GM12878 (cell line): ENCODE data around the gene ARHGAP9. TPM values are rescaled to one million over a fixed set of nuclear protein-coding genes. Genes with fewer than 3 reads are reported as not detected.
A peak's percentile ranks its signal among the peaks of the same experiment; 100 is the strongest.

Source experiments
- BHLHE40 ChIP-seq, 2 experiments: fragments of 450-650 bp in 1 of 2; IDR thresholded peaks; 2 replicates each; pipeline ENCODE4 v1.6.1; 2011 to 2017; ENCODE audit warnings: low read depth in 2 of 2, borderline replicate concordance in 1 of 2, improper control_type of control experiment in 1 of 2, low read length in 1 of 2, mild to moderate bottlenecking in 1 of 2
- BRCA1 ChIP-seq: IDR thresholded peaks from 2 replicates; pipeline ENCODE4 v1.6.1; 2011; ENCODE audit warnings: low read depth, low read length, improper control_type of control experiment
- FOS ChIP-seq: IDR thresholded peaks from 3 replicates; pipeline ENCODE4 v1.6.1; 2011; ENCODE audit warnings: borderline replicate concordance; ENCODE audit not compliant: insufficient read length; ENCODE audit errors: extremely low read depth
- HDAC6 ChIP-seq: fragments of 200-600 bp; sonication (generic); IDR thresholded peaks from one replicate; pipeline ENCODE4 v1.8.0; 2017; ENCODE audit warnings: antibody characterized with exemption; ENCODE audit not compliant: unreplicated experiment
- HDGF ChIP-seq: fragments of 450-650 bp; IDR thresholded peaks from 2 replicates; pipeline ENCODE4 v1.6.1; 2016; ENCODE audit warnings: antibody characterized with exemption
- KLF5 ChIP-seq: fragments of 450-650 bp; IDR thresholded peaks from 2 replicates; pipeline ENCODE4 v1.6.1; 2014; ENCODE audit warnings: mild to moderate bottlenecking; ENCODE audit not compliant: partially characterized antibody
- LARP7 ChIP-seq: fragments of 450-650 bp; IDR thresholded peaks from 2 replicates; pipeline ENCODE4 v1.6.1; 2017; ENCODE audit warnings: mild to moderate bottlenecking
- MYC ChIP-seq: IDR thresholded peaks from 2 replicates; pipeline ENCODE4 v1.6.1; 2011; ENCODE audit warnings: mild to moderate bottlenecking, low read length, moderate library complexity, inconsistent platforms; ENCODE audit not compliant: insufficient read depth, insufficient replicate concordance, insufficient read length, severe bottlenecking
- NFYA ChIP-seq: IDR thresholded peaks from 2 replicates; pipeline ENCODE4 v1.6.1; 2011; ENCODE audit warnings: low read depth, mild to moderate bottlenecking, low read length, improper control_type of control experiment, borderline replicate concordance
- WRNIP1 ChIP-seq: IDR thresholded peaks from 2 replicates; pipeline ENCODE4 v1.6.1; 2011; ENCODE audit warnings: low read depth, low read length, improper control_type of control experiment, borderline replicate concordance
- ZNF274 ChIP-seq: IDR thresholded peaks from one replicate; pipeline ENCODE4 v1.8.0; 2011; ENCODE audit not compliant: insufficient read length, insufficient read depth
- polyA plus RNA-seq, 11 experiments: library from polyadenylated mRNA; depleted of rRNA in 4 of 11; unstranded in 6 of 11; stranded (reverse) in 5 of 11; fragments of >200 nt; fragmentation: Nextera tagmentation in 4 of 11; fragmentation: Illumina TruSeq in 1 of 11; extraction: Ambion mirVana in 4 of 11; extraction: Trizol in 1 of 11; gene quantifications; 1 replicate in 1 of 11; 2 replicates in 10 of 11; pipeline versions ENCODE4 v1.2.1 to v1.2.3, GENCODE V29; 2011 to 2016; ENCODE audit warnings: inconsistent platforms in 2 of 11, missing spikeins in 2 of 11, low read depth in 1 of 11
- total RNA-seq, 4 experiments: library from RNA; depleted of rRNA in 3 of 4; stranded (reverse); fragments of >200 nt in 3 of 4; fragmentation: Illumina TruSeq in 1 of 4; extraction: Trizol in 1 of 4; gene quantifications; 2 replicates each; pipeline versions ENCODE4 v1.2.1 to v1.2.3, GENCODE V29; 2013 to 2021
- TF ChIP-seq, protein P1 (sequence below), 3 experiments: IDR thresholded peaks in 2 of 3; conservative IDR thresholded peaks in 1 of 3; 2 replicates each; pipeline ENCODE4 v1.5.1; 2011; ENCODE audit warnings: low read depth in 3 of 3, low read length in 3 of 3, mild to moderate bottlenecking in 3 of 3, control low read depth in 2 of 3, moderate library complexity in 2 of 3, inconsistent platforms in 1 of 3, mixed read lengths in 1 of 3; ENCODE audit not compliant: control insufficient read depth in 2 of 3, insufficient read depth in 1 of 3; ENCODE audit errors: extremely low read depth in 1 of 3

ARHGAP9 gene
- total and polyA plus RNA-seq, 10 of the 15 experiments (the other 5 are each of a cell fraction or from before 2014, with no cell fraction given): 19.5 to 102 (median 76.8) TPM

DNA sequence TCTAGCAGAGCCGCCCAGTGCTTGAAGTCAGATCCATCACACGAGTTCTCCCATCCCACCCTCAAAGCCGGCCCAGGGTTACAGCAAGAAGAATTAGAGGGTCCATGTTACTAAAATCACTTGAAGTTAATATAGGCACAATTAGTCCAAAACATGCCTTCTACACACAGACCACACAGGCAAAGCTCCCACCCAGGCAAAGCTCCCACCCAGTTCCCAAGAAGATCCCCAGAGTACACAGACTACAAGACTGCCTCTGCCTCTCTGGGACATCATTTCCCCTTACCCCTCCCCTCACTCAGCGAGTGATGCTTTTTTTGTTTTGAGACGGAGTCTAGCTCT lies 16.8 kb downstream of the ARHGAP9 start (continued):
- TF ChIP-seq FOS (no peak), BHLHE40 (IDR thresholded peaks at IDR 0.05; ENCODE audit: borderline replicate concordance in 1 of 2, low read depth in 2 of 2, low read length in 1 of 2) (0 out of 4 replicates have a peak, but pooled peaks of 1 of the 2 experiments have one; percentile 32), BRCA1 (no peak), KLF5 (no peak), WRNIP1 (no peak), LARP7 (no peak), ZNF274 (no peak), MYC (no peak), NFYA (no peak), HDAC6 (no peak), HDGF (no peak)
- TF ChIP-seq, protein P1, sequence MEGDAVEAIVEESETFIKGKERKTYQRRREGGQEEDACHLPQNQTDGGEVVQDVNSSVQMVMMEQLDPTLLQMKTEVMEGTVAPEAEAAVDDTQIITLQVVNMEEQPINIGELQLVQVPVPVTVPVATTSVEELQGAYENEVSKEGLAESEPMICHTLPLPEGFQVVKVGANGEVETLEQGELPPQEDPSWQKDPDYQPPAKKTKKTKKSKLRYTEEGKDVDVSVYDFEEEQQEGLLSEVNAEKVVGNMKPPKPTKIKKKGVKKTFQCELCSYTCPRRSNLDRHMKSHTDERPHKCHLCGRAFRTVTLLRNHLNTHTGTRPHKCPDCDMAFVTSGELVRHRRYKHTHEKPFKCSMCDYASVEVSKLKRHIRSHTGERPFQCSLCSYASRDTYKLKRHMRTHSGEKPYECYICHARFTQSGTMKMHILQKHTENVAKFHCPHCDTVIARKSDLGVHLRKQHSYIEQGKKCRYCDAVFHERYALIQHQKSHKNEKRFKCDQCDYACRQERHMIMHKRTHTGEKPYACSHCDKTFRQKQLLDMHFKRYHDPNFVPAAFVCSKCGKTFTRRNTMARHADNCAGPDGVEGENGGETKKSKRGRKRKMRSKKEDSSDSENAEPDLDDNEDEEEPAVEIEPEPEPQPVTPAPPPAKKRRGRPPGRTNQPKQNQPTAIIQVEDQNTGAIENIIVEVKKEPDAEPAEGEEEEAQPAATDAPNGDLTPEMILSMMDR (IDR thresholded peaks at IDR 0.05 in 2 of 3, conservative IDR thresholded peaks at IDR 0.05 in 1 of 3; ENCODE audit: control insufficient read depth in 2 of 3, extremely low read depth in 1 of 3, insufficient read depth in 1 of 3, low read depth in 3 of 3, low read length in 3 of 3): no peak
